HepG2 (cell line): ENCODE results near the gene ARFGEF2. TPM values are rescaled to one million over a fixed set of nuclear protein-coding genes. Genes with fewer than 3 reads are reported as not detected.
A peak's percentile ranks its signal among the peaks of the same experiment; 100 is the strongest.

ENCODE experiments used
- ATAC-seq: fragments of 200-7000 bp; cut with Tn5 transposase; 3 replicates; pipeline ENCODE4 v1.9.1; 2020; ENCODE audit warnings: mild to moderate bottlenecking, moderate library complexity
- BruUV-seq: library from RNA; stranded (reverse); fragments of 400-500 nt; replicated peaks from 2 replicates; lab custom pipeline; 2021; lab: Mats Ljungman, UMichigan
- CTCF ChIA-PET: fragments of 300-600 bp; formaldehyde crosslinking; extraction: SDS; loops from one replicate; lab custom pipeline; 2021; ENCODE audit warnings: low total read pairs, inconsistent platforms, low intra/inter-chr PET ratio; lab: Yijun Ruan, JAX
- POLR2A ChIA-PET: fragments of 350-600 bp; sonication (Branson Sonifier 250); formaldehyde crosslinking; loops from one replicate; lab custom pipeline; 2020; ENCODE audit warnings: antibody characterized with exemption, inconsistent platforms; lab: Yijun Ruan, JAX
- DNase-seq: peaks from one replicate; pipeline ENCODE4 v3.0.0-alpha.2; 2015; ENCODE audit warnings: low spot score
- FAIRE-seq: peaks from 3 replicates; lab custom pipeline; 2011; peaks lifted over from hg19 to GRCh38; lab: Jason Lieb, UNC
- H2AFZ ChIP-seq: one replicate; pipeline ENCODE4 v1.6.1; 2011; ENCODE audit warnings: low read length, inconsistent platforms
- H3K27ac ChIP-seq: fragments of 300-600 bp; 3 replicates; pipeline ENCODE4 v1.8.0; 2011; ENCODE audit warnings: mixed run types, mild to moderate bottlenecking, mixed read lengths, low read length, inconsistent platforms; ENCODE audit not compliant: insufficient read depth; ENCODE audit errors: extremely low read length
- H3K27me3 ChIP-seq, 2 experiments: fragments of 200-600 bp in 1 of 2; 2 replicates in 1 of 2; 3 replicates in 1 of 2; pipeline versions ENCODE4 v1.6.0 to v1.8.0; 2011; ENCODE audit warnings: low read length in 2 of 2, mild to moderate bottlenecking in 2 of 2, moderate library complexity in 2 of 2, inconsistent platforms in 1 of 2; ENCODE audit not compliant: insufficient read depth in 2 of 2, control insufficient read depth in 1 of 2
- H3K36me3 ChIP-seq, 2 experiments: fragments of 200-600 bp in 1 of 2; replicated peaks in 1 of 2; 2 replicates in 1 of 2; 3 replicates in 1 of 2; pipeline versions ENCODE4 v1.5.1 to v1.8.0; 2011; ENCODE audit warnings: low read length in 2 of 2, inconsistent platforms in 1 of 2; ENCODE audit not compliant: insufficient read depth in 2 of 2, control insufficient read depth in 1 of 2
- H3K4me1 ChIP-seq: 2 replicates; pipeline ENCODE4 v1.5.1; 2012; ENCODE audit warnings: low read length, inconsistent platforms; ENCODE audit not compliant: insufficient read depth
- H3K4me2 ChIP-seq: 2 replicates; pipeline ENCODE4 v1.6.0; 2011; ENCODE audit warnings: low read depth, low read length, inconsistent platforms
- H3K4me3 ChIP-seq, 3 experiments: fragments of 200-600 bp in 1 of 3; sonication (generic), shearing (Covaris generic) in 1 of 3; replicated peaks in 1 of 3; 2 replicates each; pipeline ENCODE4 v1.5.1; 2011 to 2016; ENCODE audit warnings: low read length in 3 of 3, inconsistent platforms in 2 of 3, low read depth in 2 of 3, mild to moderate bottlenecking in 2 of 3, control low read depth in 1 of 3, mixed read lengths in 1 of 3; ENCODE audit not compliant: insufficient read depth in 1 of 3
- H3K79me2 ChIP-seq: one replicate; pipeline ENCODE4 v1.6.1; 2011; ENCODE audit warnings: low read length, inconsistent platforms; ENCODE audit not compliant: insufficient read depth
- H3K9ac ChIP-seq: 2 replicates; pipeline ENCODE4 v1.6.0; 2011; ENCODE audit warnings: mild to moderate bottlenecking, low read depth, low read length, inconsistent platforms; ENCODE audit not compliant: insufficient read depth
- H3K9me3 ChIP-seq: 2 replicates; pipeline ENCODE4 v1.5.1; 2012; ENCODE audit warnings: mild to moderate bottlenecking, low read length
- H4K20me1 ChIP-seq: 2 replicates; pipeline ENCODE4 v1.6.0; 2011; ENCODE audit warnings: inconsistent platforms, mild to moderate bottlenecking, low read length, moderate library complexity; ENCODE audit not compliant: insufficient read depth
- AGO2 ChIP-seq: fragments of 200-400 bp; formaldehyde crosslinking; optimal IDR thresholded peaks from 2 replicates; pipeline ENCODE3; 2017; ENCODE audit warnings: mild to moderate bottlenecking, low read depth, low read length, moderate library complexity
- ATF7-NPFF ChIP-seq: sonication (generic); formaldehyde crosslinking; IDR thresholded peaks from 2 replicates; pipeline ENCODE4 v1.8.1; 2023; ENCODE audit warnings: mild to moderate bottlenecking, low read depth, missing genetic modification reagents, moderate library complexity
- KDM5A ChIP-seq: fragments of 200-600 bp; sonication (generic); IDR thresholded peaks from 2 replicates; pipeline ENCODE4 v1.7.0; 2018; ENCODE audit warnings: antibody characterized with exemption, mild to moderate bottlenecking, low read length, borderline replicate concordance
- NBN ChIP-seq: fragments of 450-650 bp; conservative IDR thresholded peaks from 2 replicates; pipeline ENCODE4 v1.6.1; 2017
- NFKB2 ChIP-seq: sonication (generic); formaldehyde crosslinking; IDR thresholded peaks from 2 replicates; pipeline ENCODE4 v1.4.0; 2020; ENCODE audit warnings: missing genetic modification reagents, borderline replicate concordance
- NPAS2 ChIP-seq: sonication (generic); formaldehyde crosslinking; IDR thresholded peaks from 2 replicates; pipeline ENCODE4 v1.8.0; 2022; ENCODE audit warnings: mild to moderate bottlenecking, missing genetic modification reagents, borderline replicate concordance
- SIX1 ChIP-seq: sonication (generic); formaldehyde crosslinking; IDR thresholded peaks from 2 replicates; pipeline ENCODE4 v1.4.0; 2020; ENCODE audit warnings: missing genetic modification reagents, borderline replicate concordance
- SMAD1 ChIP-seq: sonication (generic); formaldehyde crosslinking; IDR thresholded peaks from 2 replicates; pipeline ENCODE4 v1.4.0; 2020; ENCODE audit warnings: missing genetic modification reagents, low read depth, mild to moderate bottlenecking, borderline replicate concordance
- TOE1 ChIP-seq: sonication (generic); formaldehyde crosslinking; IDR thresholded peaks from 2 replicates; pipeline ENCODE4 v1.4.0; 2020; ENCODE audit warnings: mild to moderate bottlenecking, missing genetic modification reagents
- TRIM24 ChIP-seq: sonication (generic); formaldehyde crosslinking; IDR thresholded peaks from 2 replicates; pipeline ENCODE4 v1.8.0; 2022; ENCODE audit warnings: mild to moderate bottlenecking, missing genetic modification reagents
- ZFY ChIP-seq: sonication (generic); formaldehyde crosslinking; IDR thresholded peaks from 2 replicates; pipeline ENCODE4 v1.4.0; 2020; ENCODE audit warnings: missing genetic modification reagents
- ZNF224 ChIP-seq: sonication (generic); formaldehyde crosslinking; IDR thresholded peaks from 2 replicates; pipeline ENCODE4 v1.5.0; 2020; ENCODE audit warnings: mild to moderate bottlenecking, missing genetic modification reagents
- ZNF552 ChIP-seq: sonication (generic); formaldehyde crosslinking; IDR thresholded peaks from 2 replicates; pipeline ENCODE4 v1.9.0; 2022; ENCODE audit warnings: missing genetic modification reagents, mild to moderate bottlenecking, borderline replicate concordance
- ZSCAN22 ChIP-seq: sonication (generic); formaldehyde crosslinking; IDR thresholded peaks from 2 replicates; pipeline ENCODE4 v1.4.0; 2020; ENCODE audit warnings: mild to moderate bottlenecking, missing genetic modification reagents
- WGBS: methylation state at CpG from one replicate; pipeline ENCODE4 v1.1.6; 2017; ENCODE audit warnings: low lambda C conversion rate; 5-methylcytosine and 5-hydroxymethylcytosine counted together
- in situ Hi-C: cut with HindIII; loops from 2 replicates; pipeline ENCODE4 v1.10.0; 2017; ENCODE audit warnings: low pct_unique_long_range_greater_than_20kb; ENCODE audit not compliant: extremely low pct_ligation_motif_present
- intact Hi-C: fragments of 100-400 bp; cut with micrococcal nuclease; formaldehyde crosslinking; loops from one replicate; pipeline ENCODE4 v1.10.0; 2022; ENCODE audit not compliant: unreplicated experiment
- polyA plus RNA-seq, 8 experiments: library from polyadenylated mRNA; depleted of rRNA in 3 of 8; stranded (reverse) in 7 of 8; unstranded in 1 of 8; fragments of >200 nt; fragmentation: Illumina TruSeq in 4 of 8; extraction: Trizol in 4 of 8; gene quantifications; 2 replicates each; pipeline versions ENCODE4 v1.2.1 to v1.2.3, GENCODE V29; 2011 to 2016; ENCODE audit warnings: low read depth in 4 of 8, missing spikeins in 1 of 8, mixed read lengths in 1 of 8; ENCODE audit not compliant: insufficient read depth in 1 of 8
- total RNA-seq, 5 experiments: library from RNA; depleted of rRNA; stranded (reverse); fragments of >200 nt; fragmentation: Illumina TruSeq; extraction: Trizol; gene quantifications; 2 replicates each; pipeline ENCODE4 v1.2.3, GENCODE V29; 2016; ENCODE audit warnings: low read depth in 1 of 5
- TF ChIP-seq, protein P1 (sequence below): sonication (generic); formaldehyde crosslinking; IDR thresholded peaks from 2 replicates; pipeline ENCODE4 v1.5.0; 2020; ENCODE audit warnings: mild to moderate bottlenecking, missing genetic modification reagents, moderate library complexity
- TF ChIP-seq, protein P2 (sequence below): sonication (generic); formaldehyde crosslinking; IDR thresholded peaks from 2 replicates; pipeline ENCODE4 v1.4.0; 2020; ENCODE audit warnings: mild to moderate bottlenecking, missing genetic modification reagents

ARFGEF2 gene
- total and polyA plus RNA-seq, 2 of the 13 experiments (the other 11 are each of a cell fraction or from before 2014, with no cell fraction given), result 44.0 to 60.8 TPM

DNA sequence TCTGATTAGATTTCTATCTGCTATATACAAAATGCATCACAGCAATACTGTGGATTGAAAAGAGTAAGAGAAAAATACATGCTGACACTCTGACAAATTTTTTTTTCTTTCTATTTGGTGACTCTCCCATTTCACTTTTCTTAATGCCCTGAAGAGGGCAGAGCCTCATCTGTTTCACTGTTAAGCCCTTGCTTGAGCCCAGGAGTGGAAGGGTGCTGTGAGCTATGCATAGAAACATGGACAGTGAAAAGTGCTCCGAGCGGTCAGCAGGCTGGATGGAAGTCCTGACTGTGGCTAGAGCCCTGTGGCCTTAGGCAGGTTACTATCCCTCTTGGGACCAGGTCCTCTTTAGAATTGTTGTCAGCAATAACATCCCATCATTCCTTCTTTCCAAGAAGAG, 107.2 kb downstream of the ARFGEF2 start (continued):
- no peak for TF ChIP-seq SMAD1 (CRISPR knock-in tag)
- TF ChIP-seq, protein P1, sequence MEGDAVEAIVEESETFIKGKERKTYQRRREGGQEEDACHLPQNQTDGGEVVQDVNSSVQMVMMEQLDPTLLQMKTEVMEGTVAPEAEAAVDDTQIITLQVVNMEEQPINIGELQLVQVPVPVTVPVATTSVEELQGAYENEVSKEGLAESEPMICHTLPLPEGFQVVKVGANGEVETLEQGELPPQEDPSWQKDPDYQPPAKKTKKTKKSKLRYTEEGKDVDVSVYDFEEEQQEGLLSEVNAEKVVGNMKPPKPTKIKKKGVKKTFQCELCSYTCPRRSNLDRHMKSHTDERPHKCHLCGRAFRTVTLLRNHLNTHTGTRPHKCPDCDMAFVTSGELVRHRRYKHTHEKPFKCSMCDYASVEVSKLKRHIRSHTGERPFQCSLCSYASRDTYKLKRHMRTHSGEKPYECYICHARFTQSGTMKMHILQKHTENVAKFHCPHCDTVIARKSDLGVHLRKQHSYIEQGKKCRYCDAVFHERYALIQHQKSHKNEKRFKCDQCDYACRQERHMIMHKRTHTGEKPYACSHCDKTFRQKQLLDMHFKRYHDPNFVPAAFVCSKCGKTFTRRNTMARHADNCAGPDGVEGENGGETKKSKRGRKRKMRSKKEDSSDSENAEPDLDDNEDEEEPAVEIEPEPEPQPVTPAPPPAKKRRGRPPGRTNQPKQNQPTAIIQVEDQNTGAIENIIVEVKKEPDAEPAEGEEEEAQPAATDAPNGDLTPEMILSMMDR (CRISPR knock-in tag), result peak; percentile 58

DNA sequence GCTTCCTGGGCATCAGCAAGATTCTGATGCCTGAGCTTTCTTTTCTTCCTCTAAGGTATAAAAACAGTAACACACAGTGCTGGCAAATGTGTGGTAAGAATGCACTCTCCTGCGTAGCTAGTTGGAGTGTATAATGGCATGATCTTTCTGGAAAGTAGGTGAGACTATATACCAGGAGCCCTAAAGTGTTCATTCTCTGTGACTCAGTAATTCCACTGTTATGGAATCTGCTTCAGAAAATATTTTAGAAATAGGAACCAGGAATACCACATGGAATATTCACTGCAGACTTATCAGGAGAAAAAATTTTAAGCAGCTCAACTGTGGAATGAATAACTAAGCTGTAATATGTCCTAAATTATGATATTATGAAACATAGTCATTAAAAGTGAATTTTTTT, 107.7 kb downstream of the ARFGEF2 start:
- ATAC-seq, result no peak
- Histone ChIP-seq H3K27me3 (no peaks in the 10 kb centered on the region), H3K4me2 (no peak overlapping the region), H4K20me1 (no peaks in the 10 kb centered on the region), H3K9ac (no peak overlapping the region), H3K4me3 (no peak overlapping the region), H3K4me1 (no peaks in the 10 kb centered on the region), H3K9me3 (no peaks in the 10 kb centered on the region)
- BruUV-seq, result no TSS peak
- no peak for DNase-seq
- FAIRE-seq, result no peak
- ChIA-PET CTCF (no interaction called here), POLR2A (interaction anchor here (0.5 to 1.3 kb wide), 2 partner anchors 17 to 190 kb away, joined by 4 to 7 read pairs; partner anchors contain the start of genes CSE1L and DDX27)
- in situ Hi-C loops, result no loop called here
- no peak for TF ChIP-seq TOE1
- no peak for TF ChIP-seq AGO2
- TF ChIP-seq ATF7-NPFF, result no peak
- no peak for TF ChIP-seq NPAS2 (CRISPR knock-in tag)
- TF ChIP-seq TRIM24 (CRISPR knock-in tag), result no peak
- TF ChIP-seq ZNF224, result no peak
- no peak for TF ChIP-seq ZFY (CRISPR knock-in tag)
- no peak for TF ChIP-seq NFKB2
- TF ChIP-seq, protein P2, sequence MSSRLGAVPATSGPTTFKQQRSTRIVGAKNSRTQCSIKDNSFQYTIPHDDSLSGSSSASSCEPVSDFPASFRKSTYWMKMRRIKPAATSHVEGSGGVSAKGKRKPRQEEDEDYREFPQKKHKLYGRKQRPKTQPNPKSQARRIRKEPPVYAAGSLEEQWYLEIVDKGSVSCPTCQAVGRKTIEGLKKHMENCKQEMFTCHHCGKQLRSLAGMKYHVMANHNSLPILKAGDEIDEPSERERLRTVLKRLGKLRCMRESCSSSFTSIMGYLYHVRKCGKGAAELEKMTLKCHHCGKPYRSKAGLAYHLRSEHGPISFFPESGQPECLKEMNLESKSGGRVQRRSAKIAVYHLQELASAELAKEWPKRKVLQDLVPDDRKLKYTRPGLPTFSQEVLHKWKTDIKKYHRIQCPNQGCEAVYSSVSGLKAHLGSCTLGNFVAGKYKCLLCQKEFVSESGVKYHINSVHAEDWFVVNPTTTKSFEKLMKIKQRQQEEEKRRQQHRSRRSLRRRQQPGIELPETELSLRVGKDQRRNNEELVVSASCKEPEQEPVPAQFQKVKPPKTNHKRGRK, result no peak
- no peak for TF ChIP-seq ZNF552 (CRISPR knock-in tag)
- TF ChIP-seq ZSCAN22 (CRISPR knock-in tag), result no peak
- TF ChIP-seq KDM5A, result no peak
- TF ChIP-seq NBN, result no peak
- no peak for TF ChIP-seq SIX1 (CRISPR knock-in tag)
- TF ChIP-seq, all 625 proteins: peak for 0
- no peak overlapping the region for H2AFZ ChIP-seq
- peaks cover 52 to 78% of the 10 kb centered on the region in 2 experiments for H3K36me3 ChIP-seq
- no peaks in the 10 kb centered on the region for H3K79me2 ChIP-seq
- WGBS, result 100% methylated on average over 1 of the region's 1 CpG
- intact Hi-C loops, result loop anchor here (2.0 kb wide), 1 partner anchor 24 kb away; no protein-coding TSS in a partner anchor
- H3K27ac ChIP-seq, result no peak overlapping the region
